AG04450 (cell line): Measurements from ENCODE around the gene KRT83. TPM values are rescaled to one million over a fixed set of nuclear protein-coding genes. Genes with fewer than 3 reads are reported as not detected.

Experiments
- CTCF ChIA-PET: fragments of 300-600, 350-600 bp; formaldehyde crosslinking; extraction: SDS; loops from one replicate; lab custom pipeline; 2022; ENCODE audit warnings: antibody characterized with exemption, inconsistent platforms; lab: Charles Lee
- POLR2A ChIA-PET: fragments of 350-600 bp; formaldehyde crosslinking; extraction: SDS; loops from one replicate; lab custom pipeline; 2021; ENCODE audit warnings: antibody characterized with exemption, inconsistent platforms; lab: Yijun Ruan, JAX
- DNase-seq: peaks from one replicate; pipeline ENCODE4 v3.0.0-alpha.2; 2011; ENCODE audit warnings: low read depth, low spot score
- H3K27ac ChIP-seq: one replicate; pipeline ENCODE4 v1.5.1; 2012; ENCODE audit warnings: low read depth, low read length, control low read depth
- H3K27me3 ChIP-seq: one replicate; pipeline ENCODE4 v1.6.0; 2012; ENCODE audit warnings: low read length; ENCODE audit not compliant: control insufficient read depth, insufficient read depth
- H3K4me3 ChIP-seq: 2 replicates; pipeline ENCODE4 v1.5.1; 2011; ENCODE audit warnings: mild to moderate bottlenecking, low read depth, low read length, control low read depth
- H3K9me3 ChIP-seq: 2 replicates; pipeline ENCODE4 v1.5.1; 2012; ENCODE audit warnings: low read length; ENCODE audit not compliant: control insufficient read depth, insufficient read depth
- CTCF ChIP-seq: IDR thresholded peaks from 2 replicates; pipeline ENCODE4 v1.5.1; 2011; ENCODE audit warnings: low read depth, low read length, control low read depth, inconsistent platforms
- polyA plus RNA-seq: library from polyadenylated mRNA; depleted of rRNA; stranded (reverse); fragments of >200 nt; gene quantifications from 2 replicates; pipeline ENCODE4 v1.2.3, GENCODE V29; 2011

Gene KRT83
- polyA plus RNA-seq, 1 experiment, result 0.04 TPM

- Histone ChIP-seq H3K9me3 (no peaks in the 10 kb centered on the region), H3K27me3 (no peaks in the 10 kb centered on the region), H3K4me3 (no peak overlapping the region), H3K27ac (peak overlapping the region; percentile 99)
- CTCF ChIA-PET, result interaction anchor here (1.0 to 4.4 kb wide), 12 partner anchors 13 to 123 kb away, joined by 4 to 121 read pairs (median 24); no protein-coding TSS in a partner anchor
- TF ChIP-seq CTCF, result no peak
- POLR2A ChIA-PET, result interaction anchor here (0.9 to 2.4 kb wide), 3 partner anchors 28 to 133 kb away, joined by 3 to 10 read pairs (median 3); no protein-coding TSS in a partner anchor
- peak; percentile 72 for DNase-seq
Measured at GRCh38 chr12:52280319-52280795, 40.8 kb downstream of the KRT83 start.

GRCh38 chr12:52279422-52280318 lies 41.5 kb downstream of the KRT83 start:
- no peaks in the 10 kb centered on the region for H3K27me3 ChIP-seq
- POLR2A ChIA-PET, result interaction anchor here (1.0 to 2.4 kb wide), 2 partner anchors 28 to 133 kb away, joined by 3 to 10 read pairs; no protein-coding TSS in a partner anchor
- no peak overlapping the region for H3K4me3 ChIP-seq
- DNase-seq, result no peak
- H3K27ac ChIP-seq, result peak overlapping the region; percentile 99
- no peak for TF ChIP-seq CTCF
- CTCF ChIA-PET, result interaction anchor here (0.6 to 4.4 kb wide), 61 partner anchors 8 to 1558 kb away, joined by 3 to 121 read pairs (median 5); partner anchors contain the start of gene KRT83
- H3K9me3 ChIP-seq, result no peaks in the 10 kb centered on the region

GRCh38 chr12:52278575-52279421 lies 42.4 kb downstream of the KRT83 start:
- Histone ChIP-seq H3K9me3 (no peaks in the 10 kb centered on the region), H3K27me3 (no peaks in the 10 kb centered on the region), H3K27ac (peak overlapping the region; percentile 21), H3K4me3 (peak overlapping the region; percentile 17)
- peak; percentile 38 for DNase-seq
- CTCF ChIA-PET, result interaction anchor here (0.6 to 4.4 kb wide), 70 partner anchors 8 to 1559 kb away, joined by 3 to 121 read pairs (median 4); partner anchors contain the start of genes KRT7 and KRT83
- peak; percentile 97 for TF ChIP-seq CTCF
- POLR2A ChIA-PET, result interaction anchor here (2.4 kb wide), 1 partner anchor 132 kb away, joined by 10 read pairs; no protein-coding TSS in a partner anchor

GRCh38 chr12:52277486-52278245 lies 43.5 kb downstream of the KRT83 start:
- no peak for DNase-seq
- CTCF ChIA-PET, result interaction anchor here (0.9 to 4.4 kb wide), 18 partner anchors 9 to 523 kb away, joined by 3 to 121 read pairs (median 16); no protein-coding TSS in a partner anchor
- TF ChIP-seq CTCF, result no peak
- Histone ChIP-seq H3K27me3 (no peaks in the 10 kb centered on the region), H3K9me3 (no peaks in the 10 kb centered on the region), H3K4me3 (no peak overlapping the region), H3K27ac (no peak overlapping the region)
- POLR2A ChIA-PET, result no interaction called here
